ENCODE data around the gene ATP2B2. TPM values are rescaled to one million over a fixed set of nuclear protein-coding genes. Genes with fewer than 3 reads are reported as not detected.
"Not testable (repeated sequence)": the region's sequence is repeated elsewhere in the genome, so short reads cannot be mapped to it uniquely, and the experiment has no call there.

ATP2B2 gene
- total RNA-seq, 1 donor from 2014 or later = 3.7 TPM

- Histone ChIP-seq H3K27me3 (ENCODE audit: control insufficient read depth in 3 of 3, insufficient read depth in 3 of 3, low read length in 3 of 3) (no peaks in the 10 kb centered on the region), H3K36me3 (ENCODE audit: control insufficient read depth in 3 of 3, insufficient read depth in 3 of 3, low read length in 3 of 3) (no peaks in the 10 kb centered on the region), H3K27ac (ENCODE audit: low read depth, low read length) (no peak overlapping the region), H3K9ac (ENCODE audit: low read depth in 1 of 3, low read length in 3 of 3) (no peak overlapping the region), H3K9me3 (ENCODE audit: control insufficient read depth in 3 of 3, low read length in 3 of 3) (no peaks in the 10 kb centered on the region), H3K4me1 (ENCODE audit: control insufficient read depth in 3 of 3, insufficient read depth in 3 of 3, low read length in 3 of 3) (peaks cover 37 to 40% (median 39%) of the 10 kb centered on the region in 3 donors), H3K4me3 (ENCODE audit: low read length in 3 of 3) (no peak overlapping the region)
Measured at GRCh38 chr3:10548992-10549391, 43.6 kb upstream of the ATP2B2 start.

GRCh38 chr3:10547841-10548783, 42.7 kb upstream of the ATP2B2 start:
- Histone ChIP-seq H3K36me3 (ENCODE audit: control insufficient read depth in 3 of 3, insufficient read depth in 3 of 3, low read length in 3 of 3) (no peaks in the 10 kb centered on the region), H3K9me3 (ENCODE audit: control insufficient read depth in 3 of 3, low read length in 3 of 3) (no peaks in the 10 kb centered on the region)

GRCh38 chr3:10547413-10547812, 42.0 kb upstream of the ATP2B2 start:
- no peak overlapping the region for H3K27ac ChIP-seq (ENCODE audit: low read depth, low read length)
- peaks cover 26 to 27% (median 26%) of the 10 kb centered on the region in 3 donors for H3K4me1 ChIP-seq (ENCODE audit: control insufficient read depth in 3 of 3, insufficient read depth in 3 of 3, low read length in 3 of 3)
- H3K36me3 ChIP-seq (ENCODE audit: control insufficient read depth in 3 of 3, insufficient read depth in 3 of 3, low read length in 3 of 3) = no peaks in the 10 kb centered on the region
- no peak overlapping the region for H3K9ac ChIP-seq (ENCODE audit: low read depth in 1 of 3, low read length in 3 of 3)
- H3K9me3 ChIP-seq (ENCODE audit: control insufficient read depth in 3 of 3, low read length in 3 of 3) = peaks cover 0 to 2% (median 0%) of the 10 kb centered on the region in 3 donors
- no peak overlapping the region for H3K4me3 ChIP-seq (ENCODE audit: low read length in 3 of 3)
- no peaks in the 10 kb centered on the region for H3K27me3 ChIP-seq (ENCODE audit: control insufficient read depth in 3 of 3, insufficient read depth in 3 of 3, low read length in 3 of 3)

More at GRCh38 chr3:10547841-10548783, 42.7 kb upstream of the ATP2B2 start:
- Histone ChIP-seq H3K4me3 (ENCODE audit: low read length in 3 of 3) (no peak overlapping the region), H3K9ac (ENCODE audit: low read depth in 1 of 3, low read length in 3 of 3) (no peak overlapping the region), H3K27ac (ENCODE audit: low read depth, low read length) (no peak overlapping the region), H3K27me3 (ENCODE audit: control insufficient read depth in 3 of 3, insufficient read depth in 3 of 3, low read length in 3 of 3) (no peaks in the 10 kb centered on the region), H3K4me1 (ENCODE audit: control insufficient read depth in 3 of 3, insufficient read depth in 3 of 3, low read length in 3 of 3) (peaks cover 31 to 34% (median 33%) of the 10 kb centered on the region in 3 donors)

- no peak overlapping the region for H3K9ac ChIP-seq (ENCODE audit: low read depth in 1 of 3, low read length in 3 of 3)
- peaks cover 20 to 21% (median 20%) of the 10 kb centered on the region in 3 donors for H3K4me1 ChIP-seq (ENCODE audit: control insufficient read depth in 3 of 3, insufficient read depth in 3 of 3, low read length in 3 of 3)
- H3K27me3 ChIP-seq (ENCODE audit: control insufficient read depth in 3 of 3, insufficient read depth in 3 of 3, low read length in 3 of 3) = no peaks in the 10 kb centered on the region
- H3K36me3 ChIP-seq (ENCODE audit: control insufficient read depth in 3 of 3, insufficient read depth in 3 of 3, low read length in 3 of 3) = no peaks in the 10 kb centered on the region
- peaks cover 0 to 2% (median 0%) of the 10 kb centered on the region in 3 donors for H3K9me3 ChIP-seq (ENCODE audit: control insufficient read depth in 3 of 3, low read length in 3 of 3)
- no peak overlapping the region for H3K4me3 ChIP-seq (ENCODE audit: low read length in 3 of 3)
- H3K27ac ChIP-seq (ENCODE audit: low read depth, low read length) = no peak overlapping the region
Measured at GRCh38 chr3:10546820-10547263, 41.5 kb upstream of the ATP2B2 start.

GRCh38 chr3:10546181-10546624, 40.8 kb upstream of the ATP2B2 start:
- Histone ChIP-seq H3K27me3 (ENCODE audit: control insufficient read depth in 3 of 3, insufficient read depth in 3 of 3, low read length in 3 of 3) (no peaks in the 10 kb centered on the region), H3K9ac (ENCODE audit: low read depth in 1 of 3, low read length in 3 of 3) (no peak overlapping the region), H3K36me3 (ENCODE audit: control insufficient read depth in 3 of 3, insufficient read depth in 3 of 3, low read length in 3 of 3) (no peaks in the 10 kb centered on the region), H3K27ac (ENCODE audit: low read depth, low read length) (no peak overlapping the region), H3K4me1 (ENCODE audit: control insufficient read depth in 3 of 3, insufficient read depth in 3 of 3, low read length in 3 of 3) (peaks cover 14 to 15% (median 14%) of the 10 kb centered on the region in 3 donors), H3K4me3 (ENCODE audit: low read length in 3 of 3) (no peak overlapping the region), H3K9me3 (ENCODE audit: control insufficient read depth in 3 of 3, low read length in 3 of 3) (peaks cover 0 to 4% (median 0%) of the 10 kb centered on the region in 3 donors)

GRCh38 chr3:10542518-10542917, 37.1 kb upstream of the ATP2B2 start:
- no peaks in the 10 kb centered on the region for H3K36me3 ChIP-seq (ENCODE audit: control insufficient read depth in 3 of 3, insufficient read depth in 3 of 3, low read length in 3 of 3)
- H3K4me1 ChIP-seq (ENCODE audit: control insufficient read depth in 3 of 3, insufficient read depth in 3 of 3, low read length in 3 of 3) = no peaks in the 10 kb centered on the region
- no peak overlapping the region for H3K9ac ChIP-seq (ENCODE audit: low read depth in 1 of 3, low read length in 3 of 3)
- peaks cover 0 to 4% (median 0%) of the 10 kb centered on the region in 3 donors for H3K9me3 ChIP-seq (ENCODE audit: control insufficient read depth in 3 of 3, low read length in 3 of 3)
- no peak overlapping the region for H3K4me3 ChIP-seq (ENCODE audit: low read length in 3 of 3)
- H3K27ac ChIP-seq (ENCODE audit: low read depth, low read length) = no peak overlapping the region
- H3K27me3 ChIP-seq (ENCODE audit: control insufficient read depth in 3 of 3, insufficient read depth in 3 of 3, low read length in 3 of 3) = no peaks in the 10 kb centered on the region

GRCh38 chr3:10540347-10540746, 35.0 kb upstream of the ATP2B2 start:
- H3K27me3 ChIP-seq (ENCODE audit: control insufficient read depth in 3 of 3, insufficient read depth in 3 of 3, low read length in 3 of 3); H3K9ac ChIP-seq (ENCODE audit: low read depth in 1 of 3, low read length in 3 of 3); H3K36me3 ChIP-seq (ENCODE audit: control insufficient read depth in 3 of 3, insufficient read depth in 3 of 3, low read length in 3 of 3): not testable (repeated sequence)

GRCh38 chr3:10534066-10534465, 28.7 kb upstream of the ATP2B2 start:
- Histone ChIP-seq H3K4me1 (ENCODE audit: control insufficient read depth in 3 of 3, insufficient read depth in 3 of 3, low read length in 3 of 3) (no peaks in the 10 kb centered on the region), H3K27ac (ENCODE audit: low read depth, low read length) (no peak overlapping the region), H3K9me3 (ENCODE audit: control insufficient read depth in 3 of 3, low read length in 3 of 3) (no peaks in the 10 kb centered on the region), H3K36me3 (ENCODE audit: control insufficient read depth in 3 of 3, insufficient read depth in 3 of 3, low read length in 3 of 3) (no peaks in the 10 kb centered on the region), H3K9ac (ENCODE audit: low read depth in 1 of 3, low read length in 3 of 3) (no peak overlapping the region), H3K27me3 (ENCODE audit: control insufficient read depth in 3 of 3, insufficient read depth in 3 of 3, low read length in 3 of 3) (no peaks in the 10 kb centered on the region), H3K4me3 (ENCODE audit: low read length in 3 of 3) (no peak overlapping the region)

More at GRCh38 chr3:10540347-10540746, 35.0 kb upstream of the ATP2B2 start:
- not testable (repeated sequence) for H3K4me3 ChIP-seq (ENCODE audit: low read length in 3 of 3); H3K9me3 ChIP-seq (ENCODE audit: control insufficient read depth in 3 of 3, low read length in 3 of 3); H3K4me1 ChIP-seq (ENCODE audit: control insufficient read depth in 3 of 3, insufficient read depth in 3 of 3, low read length in 3 of 3); H3K27ac ChIP-seq (ENCODE audit: low read depth, low read length)

GRCh38 chr3:10533737-10534023, 28.3 kb upstream of the ATP2B2 start:
- no peak overlapping the region for H3K9ac ChIP-seq (ENCODE audit: low read depth in 1 of 3, low read length in 3 of 3)
- no peaks in the 10 kb centered on the region for H3K9me3 ChIP-seq (ENCODE audit: control insufficient read depth in 3 of 3, low read length in 3 of 3)
- no peak overlapping the region for H3K27ac ChIP-seq (ENCODE audit: low read depth, low read length)
- H3K27me3 ChIP-seq (ENCODE audit: control insufficient read depth in 3 of 3, insufficient read depth in 3 of 3, low read length in 3 of 3) = no peaks in the 10 kb centered on the region
- no peak overlapping the region for H3K4me3 ChIP-seq (ENCODE audit: low read length in 3 of 3)
- no peaks in the 10 kb centered on the region for H3K4me1 ChIP-seq (ENCODE audit: control insufficient read depth in 3 of 3, insufficient read depth in 3 of 3, low read length in 3 of 3)
- no peaks in the 10 kb centered on the region for H3K36me3 ChIP-seq (ENCODE audit: control insufficient read depth in 3 of 3, insufficient read depth in 3 of 3, low read length in 3 of 3)

- Histone ChIP-seq H3K4me3 (ENCODE audit: low read length in 3 of 3) (no peak overlapping the region), H3K4me1 (ENCODE audit: control insufficient read depth in 3 of 3, insufficient read depth in 3 of 3, low read length in 3 of 3) (no peaks in the 10 kb centered on the region), H3K9ac (ENCODE audit: low read depth in 1 of 3, low read length in 3 of 3) (no peak overlapping the region), H3K27me3 (ENCODE audit: control insufficient read depth in 3 of 3, insufficient read depth in 3 of 3, low read length in 3 of 3) (no peaks in the 10 kb centered on the region), H3K36me3 (ENCODE audit: control insufficient read depth in 3 of 3, insufficient read depth in 3 of 3, low read length in 3 of 3) (no peaks in the 10 kb centered on the region), H3K27ac (ENCODE audit: low read depth, low read length) (no peak overlapping the region), H3K9me3 (ENCODE audit: control insufficient read depth in 3 of 3, low read length in 3 of 3) (no peaks in the 10 kb centered on the region)
Measured at GRCh38 chr3:10532939-10533736, 27.8 kb upstream of the ATP2B2 start.
